Prostate gland (tissue), 2 donors: Measurements from ENCODE around the gene FXYD2.

Experiments used
- CTCF ChIP-seq, 4 experiments: fragments of 200-600 bp in 2 of 4; fragments of 450-650 bp in 2 of 4; sonication (generic) in 2 of 4; IDR thresholded peaks; 1 replicate in 3 of 4; 2 replicates in 1 of 4; pipeline ENCODE4 v1.5.1; 2016 to 2019; ENCODE audit warnings: antibody characterized with exemption in 4 of 4, mild to moderate bottlenecking in 2 of 4, moderate library complexity in 2 of 4
- POLR2A ChIP-seq: fragments of 450-650 bp; IDR thresholded peaks from one replicate; pipeline ENCODE4 v1.6.1; 2016; ENCODE audit warnings: antibody characterized with exemption, mild to moderate bottlenecking

GRCh38 chr11:117820071-117820470 lies 4.5 kb downstream of the FXYD2 start:
- TF ChIP-seq CTCF (IDR thresholded peaks at IDR 0.05) (no peak), POLR2A (no peak)
